Measurements from ENCODE around the gene PTTG2.

DNA sequence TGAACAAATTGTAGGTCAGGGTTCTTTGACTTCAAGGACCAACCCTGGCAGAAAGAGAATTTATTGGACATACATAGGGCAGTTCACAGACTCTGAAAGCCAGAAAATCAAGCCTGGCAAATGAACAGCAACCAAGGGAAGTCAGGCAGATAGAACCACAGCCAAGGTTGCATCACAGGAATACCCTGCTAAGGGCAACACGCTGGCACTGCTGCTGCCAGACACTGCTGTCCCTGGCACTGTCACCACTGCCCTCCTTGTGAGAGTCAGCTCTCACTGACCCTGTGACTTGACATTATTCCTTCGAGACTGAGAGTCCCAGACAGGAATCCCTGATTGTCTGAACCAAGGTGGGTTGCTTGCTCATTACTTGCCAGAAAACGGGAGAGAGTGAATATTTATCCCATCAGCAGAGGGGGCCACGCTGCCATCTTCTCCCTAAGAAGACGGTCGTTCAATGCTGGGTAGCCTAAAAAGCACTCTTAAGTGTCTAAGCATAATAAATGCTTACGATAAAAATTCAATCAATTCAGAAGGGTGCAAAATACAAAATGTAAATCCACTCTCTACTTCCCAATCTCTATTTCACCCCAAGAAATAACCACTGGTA is 23.2 kb upstream of the PTTG2 start:
- TF ChIP-seq, protein P1, sequence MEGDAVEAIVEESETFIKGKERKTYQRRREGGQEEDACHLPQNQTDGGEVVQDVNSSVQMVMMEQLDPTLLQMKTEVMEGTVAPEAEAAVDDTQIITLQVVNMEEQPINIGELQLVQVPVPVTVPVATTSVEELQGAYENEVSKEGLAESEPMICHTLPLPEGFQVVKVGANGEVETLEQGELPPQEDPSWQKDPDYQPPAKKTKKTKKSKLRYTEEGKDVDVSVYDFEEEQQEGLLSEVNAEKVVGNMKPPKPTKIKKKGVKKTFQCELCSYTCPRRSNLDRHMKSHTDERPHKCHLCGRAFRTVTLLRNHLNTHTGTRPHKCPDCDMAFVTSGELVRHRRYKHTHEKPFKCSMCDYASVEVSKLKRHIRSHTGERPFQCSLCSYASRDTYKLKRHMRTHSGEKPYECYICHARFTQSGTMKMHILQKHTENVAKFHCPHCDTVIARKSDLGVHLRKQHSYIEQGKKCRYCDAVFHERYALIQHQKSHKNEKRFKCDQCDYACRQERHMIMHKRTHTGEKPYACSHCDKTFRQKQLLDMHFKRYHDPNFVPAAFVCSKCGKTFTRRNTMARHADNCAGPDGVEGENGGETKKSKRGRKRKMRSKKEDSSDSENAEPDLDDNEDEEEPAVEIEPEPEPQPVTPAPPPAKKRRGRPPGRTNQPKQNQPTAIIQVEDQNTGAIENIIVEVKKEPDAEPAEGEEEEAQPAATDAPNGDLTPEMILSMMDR (conservative IDR thresholded peaks at IDR 0.05 in 1 of 2, IDR thresholded peaks at IDR 0.05 in 1 of 2; ENCODE audit: extremely low read depth in 1 of 2, insufficient read depth in 1 of 2, low read depth in 1 of 2, low read length in 2 of 2), result no peak
- no peak for TF ChIP-seq EZH2 (IDR thresholded peaks at IDR 0.05; ENCODE audit: borderline replicate concordance, low read length)

Measured in mammary epithelial cell (primary cell).